IgD-negative memory B cell (primary cell): Measurements from ENCODE around the gene ZNF136. TPM values are rescaled to one million over a fixed set of nuclear protein-coding genes. Genes with fewer than 3 reads are reported as not detected.

Source experiments
- H3K27ac Mint-ChIP-seq, 3 donors: one replicate each; pipeline ENCODE4 v1.8.0; 2020 to 2022; ENCODE audit warnings: mild to moderate bottlenecking in 3 of 3, mixed read lengths in 3 of 3, moderate library complexity in 1 of 3
- H3K27me3 Mint-ChIP-seq: one replicate; pipeline ENCODE4 v1.8.0; 2021; ENCODE audit warnings: mixed read lengths
- H3K36me3 Mint-ChIP-seq: one replicate; pipeline ENCODE4 v1.8.0; 2020; ENCODE audit warnings: mild to moderate bottlenecking, mixed read lengths
- H3K4me1 Mint-ChIP-seq, 3 donors: one replicate each; pipeline ENCODE4 v1.8.0; 2020 to 2022; ENCODE audit warnings: mixed read lengths in 3 of 3, mild to moderate bottlenecking in 1 of 3
- H3K4me3 Mint-ChIP-seq, 4 donors: one replicate each; pipeline ENCODE4 v1.8.0; 2020 to 2022; ENCODE audit warnings: mild to moderate bottlenecking in 4 of 4, mixed read lengths in 4 of 4, moderate library complexity in 3 of 4
- H3K9me3 Mint-ChIP-seq, 3 donors: one replicate each; pipeline ENCODE4 v1.8.0; 2020 to 2021; ENCODE audit warnings: mixed read lengths in 3 of 3, mild to moderate bottlenecking in 1 of 3
- polyA plus RNA-seq: library from polyadenylated mRNA; unstranded; fragments of 300-500 nt; fragmentation: Illumina TruSeq; gene quantifications from one replicate; pipeline ENCODE4 v1.2.3, GENCODE V29; 2021

ZNF136 gene
- 21.9 TPM for polyA plus RNA-seq

DNA sequence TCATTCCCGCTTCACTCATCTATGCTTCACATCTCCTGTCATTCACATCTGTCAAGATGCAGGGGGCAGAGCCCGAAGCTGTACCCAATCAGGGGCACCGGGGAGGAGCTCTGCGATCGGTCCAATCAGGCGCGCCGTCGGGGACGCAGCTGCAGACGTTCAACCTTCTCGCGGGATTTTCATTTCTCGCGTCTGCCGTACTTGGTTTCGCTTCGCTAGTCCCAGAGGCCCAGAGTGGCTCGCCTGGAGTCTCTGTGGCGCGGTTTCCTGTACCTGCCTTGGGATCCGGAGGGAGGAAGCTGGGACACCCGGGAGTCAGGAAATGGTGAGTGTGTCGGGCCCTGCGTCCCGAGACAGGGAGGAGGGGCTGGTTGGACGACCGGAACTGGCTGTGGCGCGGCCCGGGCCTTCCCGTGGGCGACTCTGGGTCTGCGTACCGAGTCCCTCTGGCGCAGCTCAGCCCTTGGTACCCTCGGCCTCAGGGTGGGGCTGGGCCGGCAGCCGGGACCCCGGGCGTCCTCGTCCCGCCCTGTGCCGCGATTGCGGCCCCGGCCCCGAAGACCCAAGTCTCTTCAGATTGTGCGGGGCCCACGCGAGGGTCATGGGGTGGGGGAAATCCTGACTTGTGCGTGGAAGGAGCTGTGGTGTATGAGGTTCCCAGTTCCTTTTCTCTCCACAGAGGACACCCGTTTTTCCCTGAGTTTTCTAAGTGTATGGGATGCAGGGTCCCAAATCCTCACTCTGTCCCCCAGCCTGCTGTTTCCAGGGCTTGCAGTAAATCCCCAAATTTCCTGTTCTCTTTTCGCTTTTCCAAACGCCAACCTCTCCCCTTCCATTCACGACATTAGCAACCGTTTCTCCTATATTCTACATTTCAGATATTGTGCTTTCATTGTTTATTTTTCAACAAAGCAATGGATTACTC lies at the start of gene ZNF136:
ZNF136 (plus strand) TSS at position 215 of the 925 bp plus-strand sequence; CDS start at position 323, 108 bp downstream.
- Mint-ChIP-seq H3K4me3 (peak within 1 kb of the TSS; percentile 91 to 99 (median 98)), H3K27ac (peak within 1 kb of the TSS; percentile 89 to 99 (median 98)), H3K9me3 (no peaks in the 10 kb centered on the region), H3K4me1 (peaks cover 28 to 39% (median 39%) of the 10 kb centered on the region in 3 donors), H3K27me3 (no peaks in the 10 kb centered on the region), H3K36me3 (peaks cover 2% of the 10 kb centered on the region)

DNA sequence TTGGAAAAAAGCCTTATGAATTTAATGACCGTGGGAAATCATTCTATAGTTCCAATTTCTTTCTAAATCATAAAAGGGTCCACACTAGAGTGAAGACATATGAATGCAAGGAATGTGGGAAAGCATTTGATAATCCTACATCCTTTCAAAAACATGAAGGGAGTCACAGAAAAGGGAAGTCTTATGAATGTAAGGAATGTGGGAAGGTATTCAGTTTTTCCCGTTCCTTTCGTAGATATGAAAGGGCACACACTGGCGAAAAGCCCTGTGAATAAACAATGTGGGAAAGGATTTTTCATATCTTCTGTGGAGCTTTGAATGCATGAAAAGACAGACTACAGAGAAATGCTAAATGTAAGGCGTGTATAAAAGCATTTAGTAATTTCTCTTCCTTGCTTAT lies 49.8 kb upstream of the ZNF136 start:
- no peak overlapping the region for H3K4me3 Mint-ChIP-seq
- H3K9me3 Mint-ChIP-seq: peaks cover 2 to 31% (median 8%) of the 10 kb centered on the region in 3 donors
- H3K36me3 Mint-ChIP-seq: peaks cover 4% of the 10 kb centered on the region
- no peaks in the 10 kb centered on the region for H3K27me3 Mint-ChIP-seq
- no peak overlapping the region for H3K27ac Mint-ChIP-seq
- H3K4me1 Mint-ChIP-seq: no peaks in the 10 kb centered on the region

DNA sequence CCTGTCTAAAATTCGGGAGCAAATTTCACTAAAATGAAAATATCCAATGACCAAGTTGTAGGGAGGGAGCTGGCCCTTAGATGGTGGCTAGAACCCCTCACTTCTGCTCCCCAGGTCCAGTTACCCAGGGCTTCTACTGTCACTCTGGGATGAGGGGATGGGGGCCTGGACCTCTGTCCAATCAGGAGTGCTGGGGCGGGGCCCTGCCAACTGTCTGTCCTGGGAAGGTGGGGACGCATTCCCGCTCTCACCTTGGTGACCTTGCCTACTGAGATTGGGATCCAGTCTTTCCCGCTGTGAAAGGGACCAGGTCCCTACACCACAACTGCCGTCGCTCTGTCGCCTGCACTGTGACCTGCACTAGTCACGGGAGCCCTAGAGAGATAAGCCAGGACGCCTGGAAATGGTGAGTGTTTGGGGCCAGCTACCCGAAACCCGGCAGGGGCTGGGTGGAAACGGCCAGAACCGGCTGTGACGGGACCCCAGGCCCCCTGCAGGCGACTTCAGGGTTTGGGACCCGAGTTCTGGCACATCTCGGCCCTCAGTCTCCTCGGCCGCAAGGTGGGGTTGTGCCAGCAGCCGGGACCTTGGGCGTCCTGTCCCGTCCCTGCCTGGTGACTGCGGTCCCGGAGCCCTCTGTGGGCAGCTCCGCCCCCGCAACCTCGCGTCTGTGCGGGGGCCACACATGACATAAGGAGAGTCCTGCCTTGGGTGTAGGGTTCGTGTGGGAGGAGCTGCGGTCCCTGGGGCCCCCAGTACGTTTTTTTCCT lies 45.5 kb upstream of the ZNF136 start:
- H3K9me3 Mint-ChIP-seq: peaks cover 5 to 21% (median 6%) of the 10 kb centered on the region in 3 donors
- H3K4me3 Mint-ChIP-seq: no peak overlapping the region
- no peaks in the 10 kb centered on the region for H3K36me3 Mint-ChIP-seq
- no peaks in the 10 kb centered on the region for H3K27me3 Mint-ChIP-seq
- H3K4me1 Mint-ChIP-seq: no peaks in the 10 kb centered on the region
- no peak overlapping the region for H3K27ac Mint-ChIP-seq

DNA sequence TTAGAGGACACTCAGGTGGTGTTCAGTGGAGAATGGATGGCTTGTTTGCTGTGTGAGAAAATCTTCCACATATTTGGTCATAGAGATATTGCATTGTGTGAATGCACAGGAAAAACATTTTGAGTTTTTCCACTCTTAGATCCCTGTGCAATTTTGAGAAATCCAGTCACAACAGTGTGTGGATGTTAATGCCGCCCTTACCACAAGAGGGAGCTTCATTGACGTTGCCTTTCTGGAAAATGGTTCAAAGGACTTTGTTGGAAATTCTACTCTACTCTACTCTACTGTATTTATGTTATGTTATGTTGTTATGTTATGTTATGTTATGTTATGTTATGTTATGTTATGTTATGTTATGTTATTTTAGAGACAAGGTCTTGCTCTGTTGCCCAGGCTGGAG lies 36.2 kb upstream of the ZNF136 start:
- no peaks in the 10 kb centered on the region for H3K4me1 Mint-ChIP-seq
- peaks cover 8 to 13% (median 10%) of the 10 kb centered on the region in 3 donors for H3K9me3 Mint-ChIP-seq
- no peak overlapping the region for H3K27ac Mint-ChIP-seq
- peaks cover 9% of the 10 kb centered on the region for H3K36me3 Mint-ChIP-seq
- no peak overlapping the region for H3K4me3 Mint-ChIP-seq
- H3K27me3 Mint-ChIP-seq: no peaks in the 10 kb centered on the region

DNA sequence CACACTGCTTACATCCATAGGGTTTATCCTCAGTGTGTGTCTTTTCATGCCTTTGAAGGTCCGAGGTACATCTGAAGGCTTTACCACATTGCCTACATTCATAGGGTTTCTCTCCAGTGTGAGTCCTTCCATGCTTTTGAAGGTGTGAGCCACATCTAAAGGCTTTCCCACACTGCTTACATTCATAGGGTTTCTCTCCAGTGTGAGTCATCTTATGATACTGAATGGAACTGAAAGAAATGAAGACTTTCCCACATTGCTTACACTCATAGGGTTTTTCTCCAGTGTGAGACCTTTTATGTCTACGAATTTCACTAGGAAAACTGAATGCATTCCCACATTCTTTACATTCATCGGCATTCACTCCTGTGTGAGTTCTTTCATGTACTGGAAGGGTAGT lies 29.8 kb upstream of the ZNF136 start:
- H3K4me3 Mint-ChIP-seq: no peak overlapping the region
- H3K4me1 Mint-ChIP-seq: peaks cover 3 to 8% (median 7%) of the 10 kb centered on the region in 3 donors
- no peaks in the 10 kb centered on the region for H3K27me3 Mint-ChIP-seq
- H3K27ac Mint-ChIP-seq: no peak overlapping the region
- H3K36me3 Mint-ChIP-seq: peaks cover 31% of the 10 kb centered on the region
- H3K9me3 Mint-ChIP-seq: peaks cover 14 to 31% (median 16%) of the 10 kb centered on the region in 3 donors

DNA sequence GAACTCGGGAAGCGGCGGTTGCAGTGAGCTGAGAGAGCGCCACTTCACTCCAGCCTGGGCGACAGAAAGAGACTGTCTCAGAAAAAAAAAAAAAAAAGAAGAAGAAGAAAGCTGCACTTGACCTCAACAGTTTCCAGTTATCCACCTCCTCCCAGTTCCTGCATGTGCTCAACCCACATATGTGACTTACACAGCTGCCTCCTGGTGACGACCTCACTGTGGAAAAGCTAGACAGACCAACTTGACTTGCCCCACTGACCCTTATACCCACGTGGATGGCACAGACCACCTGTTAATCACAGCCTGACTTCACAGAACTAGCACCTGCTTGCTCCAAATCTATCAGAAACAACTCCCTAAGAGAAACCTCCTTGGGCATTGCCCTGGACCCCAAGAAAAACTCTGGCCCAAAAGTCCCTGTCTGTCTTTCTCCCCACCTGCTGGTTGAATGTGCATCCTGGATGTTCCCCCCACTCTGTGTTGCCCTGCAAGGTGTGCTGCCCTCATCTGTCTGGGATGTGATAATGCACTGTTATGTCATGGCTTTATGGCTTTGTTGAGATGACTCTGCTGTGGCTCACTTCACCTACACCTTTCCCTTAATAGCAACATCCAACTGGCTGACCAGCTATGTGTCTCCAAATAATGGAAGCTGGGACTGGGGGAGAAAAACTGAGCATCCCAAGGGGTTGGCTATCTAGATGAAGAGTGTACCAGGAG lies 25.5 kb upstream of the ZNF136 start:
- Mint-ChIP-seq H3K36me3 (peaks cover 19% of the 10 kb centered on the region), H3K27ac (peak overlapping the region in 2 of 3 donors; percentile 6 to 38), H3K4me3 (peak overlapping the region in 3 of 4 donors; percentile 21 to 89 (median 70)), H3K9me3 (peaks cover 3 to 15% (median 4%) of the 10 kb centered on the region in 3 donors), H3K4me1 (peaks cover 28 to 30% (median 29%) of the 10 kb centered on the region in 3 donors), H3K27me3 (no peaks in the 10 kb centered on the region)

DNA sequence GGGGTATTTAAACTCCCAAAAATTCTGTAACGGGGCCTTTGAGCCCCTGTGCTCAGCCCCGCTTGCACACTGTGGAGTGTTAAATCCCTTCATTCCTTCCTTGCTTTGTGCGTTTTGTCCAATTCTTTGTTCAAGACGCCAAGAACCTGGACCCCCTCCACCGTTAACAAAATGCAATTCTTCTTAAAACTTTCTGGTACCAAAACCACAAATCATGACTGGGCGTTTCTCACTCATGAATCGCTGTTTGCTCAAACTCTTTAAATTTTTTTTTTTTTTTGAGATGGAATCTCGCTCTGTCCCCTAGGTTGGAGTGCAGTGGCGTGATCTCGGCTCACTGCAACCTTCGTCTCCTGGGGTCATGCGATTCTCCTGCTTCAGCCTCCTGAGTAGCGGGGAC lies 23.6 kb upstream of the ZNF136 start:
- Mint-ChIP-seq H3K27ac (peak overlapping the region in 2 of 3 donors; percentile 67 to 98), H3K9me3 (no peaks in the 10 kb centered on the region), H3K36me3 (peaks cover 4% of the 10 kb centered on the region), H3K4me1 (peaks cover 29 to 30% (median 29%) of the 10 kb centered on the region in 3 donors), H3K27me3 (no peaks in the 10 kb centered on the region), H3K4me3 (peak overlapping the region; percentile 89 to 99 (median 96))

DNA sequence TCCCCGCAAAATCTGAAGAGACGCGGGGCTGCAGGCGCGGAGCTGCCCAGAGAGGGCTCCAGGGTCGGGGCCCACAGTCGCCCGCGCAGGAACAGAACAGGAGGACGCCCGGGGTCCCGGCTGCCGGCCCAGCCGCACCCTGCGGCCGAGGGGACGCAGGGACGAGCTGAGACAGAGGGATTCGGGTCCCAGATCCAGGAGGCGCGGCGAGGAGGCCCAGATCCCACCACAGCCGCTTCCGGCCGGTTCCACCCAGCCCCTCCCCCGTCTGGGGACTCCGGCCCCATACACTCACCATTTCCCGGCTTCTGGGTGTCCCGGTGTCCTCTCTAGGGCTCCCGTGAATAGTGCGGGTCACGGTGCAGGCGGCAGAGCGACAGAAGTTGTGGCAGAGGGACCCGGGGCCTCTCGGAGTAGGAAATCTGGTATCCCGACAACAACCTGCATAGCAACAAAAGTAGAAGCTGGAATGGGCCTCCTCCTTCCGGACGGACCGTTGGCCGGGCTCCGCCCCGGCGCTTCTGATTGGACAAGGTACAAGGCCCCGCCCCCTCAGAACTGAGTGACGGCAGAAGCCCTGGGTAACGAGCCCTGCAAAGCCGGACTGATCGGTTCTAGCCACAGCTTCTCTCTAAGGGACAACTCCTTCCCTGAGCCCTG lies 22.9 kb upstream of the ZNF136 start, which contains the start of gene ZNF20:
ZNF20 (minus strand) TSS at position 466 of the 660 bp plus-strand sequence; CDS start at position 298, 168 bp downstream.
- H3K9me3 Mint-ChIP-seq: peaks cover 0 to under 1% (median 0%) of the 10 kb centered on the region in 3 donors

DNA sequence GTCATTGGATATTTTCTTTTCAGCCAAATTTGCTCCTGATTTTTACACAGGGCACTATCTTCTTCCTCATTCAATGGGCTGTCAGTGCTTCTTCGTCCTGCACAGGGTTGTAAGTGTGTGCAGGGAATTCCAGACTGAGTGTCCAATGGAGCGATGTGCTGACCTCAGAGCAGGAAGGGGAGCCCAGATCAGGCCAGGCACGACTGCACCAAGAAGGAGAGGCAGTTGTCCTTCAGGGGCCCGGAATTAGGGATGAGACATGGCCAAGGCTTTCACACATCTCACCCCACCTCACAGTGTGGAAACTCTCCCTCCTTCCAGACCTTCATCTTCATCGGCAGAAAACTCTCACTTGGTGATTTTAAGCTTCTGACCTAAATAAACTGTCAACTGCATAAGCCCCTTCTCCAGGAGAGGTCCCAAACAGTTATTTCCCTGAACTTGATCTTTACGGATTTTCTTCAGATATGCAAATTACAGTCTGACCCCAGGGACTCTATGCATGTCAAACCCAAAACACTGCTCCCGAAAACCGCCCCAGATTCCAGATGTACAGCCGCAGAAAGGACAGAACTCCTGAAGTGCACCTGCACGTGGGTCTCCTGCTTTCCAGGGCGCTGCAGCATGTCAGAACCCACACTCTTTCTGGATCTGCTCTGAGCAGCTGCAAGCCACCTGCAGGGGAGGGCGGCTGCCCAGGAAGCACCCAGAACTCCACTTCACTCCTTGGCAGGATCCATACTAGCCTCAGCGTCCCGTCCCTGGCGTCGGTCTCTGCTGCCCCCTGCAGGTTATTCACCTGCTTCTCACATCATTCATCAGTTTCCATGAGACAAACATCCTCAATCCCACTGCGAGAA lies 22.1 kb upstream of the ZNF136 start:
- Mint-ChIP-seq H3K27me3 (no peaks in the 10 kb centered on the region), H3K4me1 (peaks cover 29 to 30% (median 29%) of the 10 kb centered on the region in 3 donors), H3K9me3 (peaks cover 0 to 8% (median 6%) of the 10 kb centered on the region in 3 donors), H3K36me3 (peaks cover 5% of the 10 kb centered on the region), H3K27ac (peak overlapping the region; percentile 80 to 98 (median 89)), H3K4me3 (peak overlapping the region; percentile 89 to 99 (median 96))

More for the DNA sequence above, 22.9 kb upstream of the ZNF136 start, which contains the start of gene ZNF20:
- H3K27me3 Mint-ChIP-seq: no peaks in the 10 kb centered on the region
- H3K36me3 Mint-ChIP-seq: peaks cover 4% of the 10 kb centered on the region
- H3K4me3 Mint-ChIP-seq: peak within 1 kb of the TSS; percentile 89 to 99 (median 96)
- H3K4me1 Mint-ChIP-seq: peaks cover 29 to 30% (median 29%) of the 10 kb centered on the region in 3 donors
- H3K27ac Mint-ChIP-seq: peak within 1 kb of the TSS; percentile 80 to 98 (median 89)

DNA sequence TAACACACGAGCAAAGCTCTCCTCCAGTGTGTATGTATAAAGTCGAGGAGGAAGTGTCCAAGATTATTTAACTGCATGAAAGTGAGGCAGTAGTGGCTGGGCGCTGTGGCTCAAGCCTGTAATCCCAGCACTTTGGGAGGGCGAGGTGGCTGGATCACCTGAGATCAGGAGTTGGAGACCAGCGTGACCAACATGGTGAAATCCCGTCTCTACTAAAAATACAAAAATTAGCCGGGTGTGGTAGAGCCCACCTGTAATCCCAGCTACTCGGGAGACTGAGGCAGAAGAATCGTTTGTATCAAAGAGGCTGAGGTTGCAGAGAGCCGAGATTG lies 21.5 kb upstream of the ZNF136 start:
- Mint-ChIP-seq H3K27me3 (no peaks in the 10 kb centered on the region), H3K27ac (no peak overlapping the region), H3K36me3 (peaks cover 11% of the 10 kb centered on the region), H3K9me3 (peaks cover 0 to 13% (median 6%) of the 10 kb centered on the region in 3 donors), H3K4me1 (peaks cover 29 to 30% (median 29%) of the 10 kb centered on the region in 3 donors), H3K4me3 (peak overlapping the region in 3 of 4 donors; percentile 89 to 99 (median 94))

DNA sequence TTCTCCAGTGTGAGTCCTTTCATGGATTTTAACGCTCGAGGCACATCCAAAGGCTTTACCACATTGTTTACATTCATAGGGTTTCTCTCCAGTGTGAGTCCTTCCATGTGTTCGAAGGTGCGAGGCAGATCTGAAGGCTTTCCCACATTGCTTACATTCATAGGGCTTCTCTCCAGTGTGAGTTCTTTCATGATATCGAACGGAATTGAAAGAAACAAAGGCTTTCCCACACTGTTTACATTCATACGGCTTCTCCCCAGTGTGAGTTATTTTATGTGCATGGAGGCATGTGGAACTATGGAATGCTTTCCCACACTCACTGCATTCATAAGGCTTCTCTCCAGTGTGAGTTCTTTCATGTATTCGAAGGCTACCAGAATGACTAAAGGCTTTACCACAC lies 17.5 kb upstream of the ZNF136 start:
- Mint-ChIP-seq H3K4me1 (peaks cover 10 to 11% (median 11%) of the 10 kb centered on the region in 3 donors), H3K27ac (peak overlapping the region in 1 of 3 donors; percentile 47), H3K36me3 (peaks cover 17% of the 10 kb centered on the region), H3K4me3 (no peak overlapping the region), H3K9me3 (peaks cover 0 to 24% (median 7%) of the 10 kb centered on the region in 3 donors), H3K27me3 (no peaks in the 10 kb centered on the region)

DNA sequence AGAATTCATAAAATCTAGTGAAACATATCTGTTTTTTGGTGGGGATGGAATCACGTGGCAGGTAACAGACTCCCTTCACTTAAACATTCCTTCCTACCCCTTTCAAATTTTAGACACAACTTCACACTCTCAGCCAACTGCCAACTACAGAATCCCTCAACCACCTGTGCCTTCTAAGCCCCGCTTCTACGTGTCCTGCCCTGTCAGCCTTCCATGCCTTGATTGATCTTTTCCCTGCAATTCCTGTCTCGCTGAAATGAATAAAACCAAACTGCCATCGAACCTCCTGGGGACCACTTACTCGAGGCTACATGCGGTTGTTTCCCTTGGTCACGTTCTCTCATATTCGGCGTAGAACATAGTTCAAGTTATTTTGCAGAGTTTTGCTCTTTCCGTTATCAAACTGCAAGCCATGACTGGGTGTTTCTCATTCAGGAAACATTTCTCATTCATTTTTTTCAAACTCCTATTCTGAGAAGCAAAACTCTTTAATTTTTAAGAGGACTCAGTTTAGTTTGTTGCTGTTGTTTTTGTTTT lies 7.5 kb upstream of the ZNF136 start:
- Mint-ChIP-seq H3K4me3 (peak overlapping the region; percentile 92 to 98 (median 96)), H3K27ac (no peak overlapping the region), H3K36me3 (peaks cover 3% of the 10 kb centered on the region), H3K9me3 (peaks cover 0 to 3% (median 2%) of the 10 kb centered on the region in 3 donors), H3K4me1 (peaks cover 11 to 15% (median 14%) of the 10 kb centered on the region in 3 donors), H3K27me3 (no peaks in the 10 kb centered on the region)
